Lung (tissue), 12 donors: Measurements from ENCODE around the gene RPL10A. TPM values are rescaled to one million over a fixed set of nuclear protein-coding genes. Genes with fewer than 3 reads are reported as not detected.

Experiments
- ATAC-seq: fragments of 200-7000 bp; cut with Tn5 transposase; one replicate; pipeline ENCODE4 v1.9.1; 2020; ENCODE audit warnings: moderate number of reproducible peaks; ENCODE audit not compliant: insufficient read depth, low FRiP score
- DNase-seq, 3 donors: peaks; one replicate each; pipeline ENCODE4 v3.0.0-alpha.2; 2013 to 2017
- H3K27ac ChIP-seq, 2 donors: one replicate each; pipeline ENCODE4 v1.5.1; 2013; ENCODE audit warnings: mild to moderate bottlenecking in 2 of 2, moderate library complexity in 2 of 2, control low read depth in 1 of 2, inconsistent platforms in 1 of 2, low read depth in 1 of 2, low read length in 1 of 2
- H3K27me3 ChIP-seq, 3 donors: one replicate each; pipeline ENCODE4 v1.5.1; 2013; ENCODE audit warnings: low read length in 2 of 3; ENCODE audit not compliant: control insufficient read depth in 3 of 3, insufficient read depth in 3 of 3
- H3K36me3 ChIP-seq, 4 donors: one replicate each; pipeline ENCODE4 v1.5.1; 2013; ENCODE audit warnings: low read length in 4 of 4, mild to moderate bottlenecking in 1 of 4, moderate library complexity in 1 of 4; ENCODE audit not compliant: control insufficient read depth in 4 of 4, insufficient read depth in 4 of 4
- H3K4me1 ChIP-seq, 5 donors: one replicate each; pipeline ENCODE4 v1.5.1; 2013; ENCODE audit warnings: low read length in 5 of 5, mild to moderate bottlenecking in 2 of 5, moderate library complexity in 1 of 5; ENCODE audit not compliant: control insufficient read depth in 5 of 5, insufficient read depth in 5 of 5
- H3K4me3 ChIP-seq: one replicate; pipeline ENCODE4 v1.5.1; 2013; ENCODE audit warnings: mild to moderate bottlenecking, control low read depth, moderate library complexity
- H3K9ac ChIP-seq, 2 donors: one replicate each; pipeline ENCODE4 v1.5.1; 2013; ENCODE audit warnings: low read length in 2 of 2, control low read depth in 1 of 2; ENCODE audit not compliant: insufficient read depth in 1 of 2
- H3K9me3 ChIP-seq, 4 donors: one replicate each; pipeline ENCODE4 v1.5.1; 2013; ENCODE audit warnings: low read length in 3 of 4, mild to moderate bottlenecking in 1 of 4, moderate library complexity in 1 of 4; ENCODE audit not compliant: control insufficient read depth in 4 of 4, insufficient read depth in 3 of 4
- CTCF ChIP-seq: IDR thresholded peaks from 2 replicates; pipeline ENCODE4 v1.5.1; 2012; ENCODE audit warnings: mild to moderate bottlenecking; ENCODE audit errors: control extremely low read depth, extremely low read depth
- WGBS, 2 donors: extraction: QIAGEN DNeasy Blood & Tissue Kit; methylation state at CpG; one replicate each; pipeline ENCODE4 v1.1.7; 2013; 5-methylcytosine and 5-hydroxymethylcytosine counted together
- polyA plus RNA-seq, 2 donors: library from polyadenylated mRNA; stranded (reverse); fragments of 200-250 nt; gene quantifications; one replicate each; pipeline ENCODE4 v1.2.1, GENCODE V29; 2013
- total RNA-seq, 2 donors: library from RNA; depleted of rRNA in 1 of 2; stranded (reverse); fragments of >200 nt in 1 of 2; gene quantifications; one replicate each; pipeline ENCODE4 v1.2.1, GENCODE V29; 2014 to 2021
- donor health status: control.
- donor health status: control.
- donor health status: Bipolar disorder and iron deficiency.
- donor health status: healthy.
- donor health status: DM: yes; HTN: yes; CAD: no.

The RPL10A gene
- total and polyA plus RNA-seq, 4 donors, result 986 to 1,885 (median 1,426) TPM

DNA sequence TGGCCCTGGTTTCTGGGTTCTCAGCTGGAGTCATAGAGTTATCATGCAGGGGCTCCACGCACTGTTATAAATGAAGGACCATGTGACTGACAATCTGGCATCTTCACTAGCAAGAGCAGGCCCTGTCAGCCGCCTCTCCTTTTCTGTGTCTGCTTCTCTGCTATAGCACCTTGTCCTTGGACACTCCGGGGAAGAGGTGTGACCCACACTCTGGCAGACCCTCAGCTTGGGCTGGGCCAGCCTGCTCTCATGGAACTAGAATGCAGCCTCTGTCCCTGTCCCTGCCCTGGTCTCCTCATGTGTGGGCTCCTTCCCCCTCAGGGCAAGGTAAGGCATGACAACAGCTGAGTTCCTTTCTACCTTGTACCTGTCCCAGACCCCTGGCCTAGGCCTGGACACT, 27.0 kb upstream of the RPL10A start:
- H3K36me3 ChIP-seq, result no peaks in the 10 kb centered on the region
- H3K4me3 ChIP-seq, result no peak overlapping the region
- TF ChIP-seq CTCF, result no peak
- H3K9ac ChIP-seq, result no peak overlapping the region
- DNase-seq, result no peak
- no peaks in the 10 kb centered on the region for H3K27me3 ChIP-seq
- H3K4me1 ChIP-seq, result no peaks in the 10 kb centered on the region
- 89 to 98% methylated on average over 3 of the region's 3 CpGs for WGBS, 2 donors
- no peak for ATAC-seq
- no peak overlapping the region for H3K27ac ChIP-seq
- peaks cover 0 to 1% (median 0%) of the 10 kb centered on the region in 4 donors for H3K9me3 ChIP-seq

DNA sequence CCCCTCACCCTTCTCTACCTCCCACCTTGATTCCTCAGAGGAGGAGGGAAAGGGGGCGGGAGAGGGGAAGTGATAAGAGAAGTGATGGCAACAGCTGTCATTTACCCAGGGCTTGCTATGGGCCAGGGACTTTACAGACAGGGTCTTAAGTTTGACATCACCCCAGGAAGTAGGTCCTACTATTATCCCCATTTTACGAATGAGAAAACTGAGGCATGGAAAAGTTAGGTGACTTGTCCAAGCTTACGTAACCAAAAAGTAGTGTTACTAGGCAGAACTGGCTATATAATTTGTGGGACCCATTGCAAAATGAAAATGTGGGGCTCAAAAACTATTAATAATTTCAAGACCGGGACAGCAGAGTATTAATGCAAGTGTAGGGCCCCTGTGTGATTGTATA, 26.6 kb upstream of the RPL10A start:
- DNase-seq (no peak), ATAC-seq (no peak)
- WGBS, 2 donors, result 93 to 94% methylated on average over 4 of the region's 4 CpGs
- no peak overlapping the region for H3K4me3 ChIP-seq
- no peak for TF ChIP-seq CTCF
- H3K9me3 ChIP-seq, result peaks cover 0 to 1% (median 0%) of the 10 kb centered on the region in 4 donors
- no peaks in the 10 kb centered on the region for H3K4me1 ChIP-seq
- H3K36me3 ChIP-seq, result no peaks in the 10 kb centered on the region
- H3K9ac ChIP-seq, result no peak overlapping the region
- H3K27ac ChIP-seq, result no peak overlapping the region
- H3K27me3 ChIP-seq, result no peaks in the 10 kb centered on the region

DNA sequence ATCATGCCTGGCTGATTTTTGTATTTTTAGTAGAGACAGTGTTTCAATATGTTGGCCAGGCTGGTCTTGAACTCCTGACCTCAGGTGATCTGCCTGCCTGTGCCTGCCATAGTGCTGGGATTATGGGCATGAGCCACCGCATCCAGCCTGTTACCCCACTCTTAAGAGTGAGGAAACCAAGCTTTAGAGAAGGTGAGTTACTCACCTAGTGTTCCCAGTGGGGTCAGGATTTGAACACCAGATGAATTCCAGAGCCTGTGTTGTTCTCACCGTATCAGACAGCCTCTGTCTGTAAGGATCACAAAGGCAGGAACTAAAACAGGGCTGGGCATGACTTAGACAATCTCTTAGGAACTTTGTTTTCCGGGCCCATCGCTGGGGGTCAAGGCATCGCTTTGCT, 25.5 kb upstream of the RPL10A start:
- Histone ChIP-seq H3K27ac (no peak overlapping the region), H3K36me3 (no peaks in the 10 kb centered on the region), H3K9ac (no peak overlapping the region), H3K27me3 (no peaks in the 10 kb centered on the region), H3K4me1 (no peaks in the 10 kb centered on the region), H3K9me3 (peaks cover 0 to 1% (median 0%) of the 10 kb centered on the region in 4 donors), H3K4me3 (no peak overlapping the region)
- TF ChIP-seq CTCF, result no peak
- ATAC-seq (no peak), DNase-seq (no peak)
- 82 to 89% methylated on average over 5 of the region's 5 CpGs for WGBS, 2 donors

DNA sequence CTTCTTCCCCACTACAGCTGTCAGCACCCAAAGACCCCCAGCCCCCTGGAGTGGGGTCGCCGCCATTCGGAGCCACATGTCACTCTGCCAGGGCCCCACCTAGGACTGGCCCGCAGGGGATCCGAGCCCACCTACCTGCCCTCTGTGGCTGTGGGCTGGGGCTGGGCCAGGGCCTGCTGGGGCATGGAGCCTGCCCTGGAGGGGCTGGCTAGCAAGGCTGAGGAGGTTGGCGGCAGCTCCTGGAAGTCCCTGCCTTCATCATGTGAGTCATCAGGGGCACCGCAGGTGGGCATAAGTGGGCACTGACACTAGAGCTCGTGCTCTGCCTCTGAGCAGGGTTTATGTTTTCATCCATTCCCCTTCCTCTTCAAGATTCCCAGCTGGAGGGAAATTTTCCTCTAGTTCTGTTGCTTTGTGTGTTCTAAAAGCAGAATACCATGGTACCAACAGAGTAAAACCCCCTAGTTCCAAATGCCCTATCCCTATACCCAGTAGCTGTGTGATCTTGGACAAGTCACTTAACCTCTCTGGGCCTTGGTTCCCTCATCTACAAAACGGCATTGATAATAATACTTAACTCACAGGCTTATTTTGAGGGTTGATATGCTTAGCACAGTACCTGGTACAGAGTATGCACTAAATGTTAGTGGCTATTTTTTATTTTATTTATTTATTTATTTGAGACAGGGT, 24.7 kb upstream of the RPL10A start:
- TF ChIP-seq CTCF, result no peak
- no peak overlapping the region for H3K9ac ChIP-seq
- H3K36me3 ChIP-seq, result no peaks in the 10 kb centered on the region
- H3K27me3 ChIP-seq, result no peaks in the 10 kb centered on the region
- ATAC-seq (no peak), DNase-seq (no peak)
- WGBS, 2 donors, result 89 to 95% methylated on average over 9 of the region's 9 CpGs
- H3K9me3 ChIP-seq, result peaks cover 0 to 1% (median 0%) of the 10 kb centered on the region in 4 donors
- H3K4me3 ChIP-seq, result no peak overlapping the region
- no peaks in the 10 kb centered on the region for H3K4me1 ChIP-seq
- no peak overlapping the region for H3K27ac ChIP-seq
